ENCODE results near the gene KDM1B. TPM values are rescaled to one million over a fixed set of nuclear protein-coding genes. Genes with fewer than 3 reads are reported as not detected.
A peak's percentile ranks its signal among the peaks of the same experiment; 100 is the strongest.

The KDM1B gene, protein sequence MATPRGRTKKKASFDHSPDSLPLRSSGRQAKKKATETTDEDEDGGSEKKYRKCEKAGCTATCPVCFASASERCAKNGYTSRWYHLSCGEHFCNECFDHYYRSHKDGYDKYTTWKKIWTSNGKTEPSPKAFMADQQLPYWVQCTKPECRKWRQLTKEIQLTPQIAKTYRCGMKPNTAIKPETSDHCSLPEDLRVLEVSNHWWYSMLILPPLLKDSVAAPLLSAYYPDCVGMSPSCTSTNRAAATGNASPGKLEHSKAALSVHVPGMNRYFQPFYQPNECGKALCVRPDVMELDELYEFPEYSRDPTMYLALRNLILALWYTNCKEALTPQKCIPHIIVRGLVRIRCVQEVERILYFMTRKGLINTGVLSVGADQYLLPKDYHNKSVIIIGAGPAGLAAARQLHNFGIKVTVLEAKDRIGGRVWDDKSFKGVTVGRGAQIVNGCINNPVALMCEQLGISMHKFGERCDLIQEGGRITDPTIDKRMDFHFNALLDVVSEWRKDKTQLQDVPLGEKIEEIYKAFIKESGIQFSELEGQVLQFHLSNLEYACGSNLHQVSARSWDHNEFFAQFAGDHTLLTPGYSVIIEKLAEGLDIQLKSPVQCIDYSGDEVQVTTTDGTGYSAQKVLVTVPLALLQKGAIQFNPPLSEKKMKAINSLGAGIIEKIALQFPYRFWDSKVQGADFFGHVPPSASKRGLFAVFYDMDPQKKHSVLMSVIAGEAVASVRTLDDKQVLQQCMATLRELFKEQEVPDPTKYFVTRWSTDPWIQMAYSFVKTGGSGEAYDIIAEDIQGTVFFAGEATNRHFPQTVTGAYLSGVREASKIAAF
- polyA plus RNA-seq (2012; ENCODE audit: insufficient read depth, insufficient read length): 29.5 TPM

DNA sequence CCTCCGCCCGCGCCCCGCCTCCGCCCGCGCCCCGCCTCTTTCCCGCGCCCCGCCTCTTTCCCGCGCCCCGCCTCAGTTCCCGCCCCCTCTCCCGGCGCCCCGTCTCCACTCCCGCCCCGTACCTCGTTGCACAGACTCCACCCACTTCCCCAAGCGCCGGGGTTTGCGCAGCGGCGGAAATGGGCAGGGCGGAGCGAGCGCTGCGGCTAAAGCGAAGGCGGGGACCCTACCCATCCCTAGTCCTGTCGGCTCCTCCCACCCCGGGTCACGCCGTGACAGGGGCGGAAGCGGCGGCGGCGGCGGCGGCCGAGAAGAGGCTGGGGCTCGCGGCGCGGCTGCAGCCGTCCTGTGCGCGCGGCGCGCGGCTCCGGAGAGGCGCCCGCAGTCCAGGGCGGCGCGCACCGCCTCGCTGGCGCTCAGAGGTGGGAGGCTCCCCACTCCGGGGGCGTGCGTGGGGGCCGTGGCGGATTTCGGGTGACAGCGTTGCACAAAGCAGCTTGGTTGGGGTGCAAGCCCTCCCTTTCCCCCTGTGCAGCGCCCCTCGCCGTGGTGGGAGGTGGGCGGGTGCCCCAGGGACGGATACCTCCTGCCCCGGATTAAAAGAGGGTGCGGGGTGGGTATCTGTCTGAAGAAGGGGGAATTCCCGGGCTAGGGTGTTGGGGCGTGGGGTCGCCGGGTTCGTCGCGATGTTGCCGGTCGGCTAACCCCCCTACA, at the start of gene KDM1B:
Gene KDM1B, plus strand, starts transcription at position 273 of the 714 bp plus-strand sequence. CDS start 4,474 bp downstream, outside the sequence.
- H3K4me3 ChIP-seq (ENCODE audit: low read length): peak within 1 kb of the TSS; percentile 96
- peak; percentile 94 for DNase-seq (ENCODE audit: low read depth, low spot score)

DNA sequence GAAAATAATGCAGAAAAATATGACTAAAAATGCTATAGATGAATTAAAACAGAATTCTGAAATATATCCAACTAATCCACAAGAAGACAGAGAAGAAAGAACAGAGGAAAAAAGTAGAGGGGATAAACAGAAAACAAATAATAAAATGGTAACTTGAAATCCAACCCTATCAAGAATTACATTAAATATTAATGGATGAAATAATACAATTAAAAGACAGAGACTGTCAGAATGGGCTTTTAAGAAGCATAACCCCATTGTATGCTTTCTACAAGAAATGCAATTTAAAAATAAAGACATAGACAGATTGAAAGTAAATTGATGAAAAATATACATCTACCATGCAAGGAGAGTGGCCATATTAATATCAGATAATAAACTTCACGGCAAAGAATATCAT, 48.2 kb upstream of the KDM1B start:
- no peak overlapping the region for H3K4me3 ChIP-seq (ENCODE audit: low read length)
- DNase-seq (ENCODE audit: low read depth, low spot score): no peak

DNA sequence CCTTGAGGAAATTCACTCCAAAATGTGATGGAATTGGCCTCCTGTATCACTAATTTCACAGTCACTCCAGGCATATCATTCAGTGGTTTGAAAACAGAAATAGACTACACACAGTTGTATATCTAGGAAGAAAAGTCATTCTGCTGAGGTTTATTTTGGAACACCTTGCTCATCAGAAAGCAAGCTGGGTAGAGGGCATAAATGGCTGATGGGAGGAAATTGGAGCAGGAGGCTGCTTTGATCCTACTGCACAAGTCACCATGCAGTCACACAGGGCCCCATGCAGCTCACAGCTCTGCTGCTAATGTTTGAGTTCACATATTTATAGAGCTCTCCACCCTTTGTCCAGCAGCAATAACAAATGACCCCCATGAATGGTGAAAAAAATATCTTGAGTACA, 45.1 kb upstream of the KDM1B start:
- H3K4me3 ChIP-seq (ENCODE audit: low read length): no peak overlapping the region
- DNase-seq (ENCODE audit: low read depth, low spot score): no peak

DNA sequence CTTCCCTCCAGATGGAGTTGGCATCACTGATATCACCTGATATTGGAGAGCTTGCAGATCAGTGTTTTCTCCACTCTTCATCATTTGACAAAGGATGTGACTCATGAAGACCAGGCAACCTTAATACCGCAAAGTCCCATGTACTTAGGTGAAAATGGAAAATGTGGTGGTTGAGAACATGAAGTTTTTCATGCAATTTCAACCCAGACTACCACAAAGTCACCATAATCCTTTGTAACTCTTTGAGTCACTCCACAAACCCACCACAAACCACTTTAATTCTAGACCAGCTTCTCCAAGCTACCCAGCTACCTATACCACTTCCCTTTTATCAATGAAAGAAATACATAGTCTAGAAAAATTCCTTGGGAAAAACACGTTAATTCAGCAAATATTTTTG, 39.9 kb upstream of the KDM1B start:
- peak; percentile 78 for DNase-seq (ENCODE audit: low read depth, low spot score)
- no peak overlapping the region for H3K4me3 ChIP-seq (ENCODE audit: low read length)

DNA sequence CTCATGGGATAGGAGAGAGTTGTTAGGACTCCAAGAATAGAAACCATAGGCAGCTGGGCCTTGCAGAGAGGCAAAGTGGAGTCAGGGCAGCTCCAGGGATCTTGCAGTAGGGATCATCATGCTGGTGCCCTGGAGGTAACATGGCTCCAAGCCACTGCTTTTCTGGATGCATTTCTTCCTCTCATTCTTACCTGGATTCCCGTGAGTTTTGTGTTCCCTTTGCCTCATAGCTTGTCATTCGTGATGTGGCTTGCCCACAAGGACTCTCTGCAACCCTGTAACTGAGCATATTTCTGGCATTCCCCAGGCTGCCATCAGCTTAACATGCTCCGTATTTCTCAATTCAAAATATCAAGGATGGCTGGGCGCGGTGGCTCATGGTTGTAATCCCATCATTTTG, 38.1 kb upstream of the KDM1B start:
- H3K4me3 ChIP-seq (ENCODE audit: low read length): no peak overlapping the region
- DNase-seq (ENCODE audit: low read depth, low spot score): no peak

DNA sequence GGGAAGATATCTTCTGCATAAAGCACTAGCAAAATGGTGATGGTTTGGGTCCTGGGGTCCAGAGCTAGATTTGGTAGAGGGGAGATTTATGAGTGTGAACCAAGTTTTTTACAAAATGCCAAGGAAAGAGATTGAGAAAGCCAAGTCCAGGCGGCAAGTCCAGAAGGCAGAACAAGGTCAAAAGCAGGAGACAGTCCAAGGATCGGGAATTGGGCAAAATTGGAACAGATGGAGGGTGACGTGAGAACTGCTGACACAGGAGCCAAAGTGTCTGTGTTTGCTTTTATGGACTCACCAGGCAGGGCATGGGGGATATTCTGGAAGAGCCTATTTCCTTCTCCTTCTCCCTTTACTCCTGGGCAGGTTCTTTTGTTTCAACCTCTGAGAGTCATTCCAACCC, 36.9 kb upstream of the KDM1B start:
- DNase-seq (ENCODE audit: low read depth, low spot score): no peak
- no peak overlapping the region for H3K4me3 ChIP-seq (ENCODE audit: low read length)

DNA sequence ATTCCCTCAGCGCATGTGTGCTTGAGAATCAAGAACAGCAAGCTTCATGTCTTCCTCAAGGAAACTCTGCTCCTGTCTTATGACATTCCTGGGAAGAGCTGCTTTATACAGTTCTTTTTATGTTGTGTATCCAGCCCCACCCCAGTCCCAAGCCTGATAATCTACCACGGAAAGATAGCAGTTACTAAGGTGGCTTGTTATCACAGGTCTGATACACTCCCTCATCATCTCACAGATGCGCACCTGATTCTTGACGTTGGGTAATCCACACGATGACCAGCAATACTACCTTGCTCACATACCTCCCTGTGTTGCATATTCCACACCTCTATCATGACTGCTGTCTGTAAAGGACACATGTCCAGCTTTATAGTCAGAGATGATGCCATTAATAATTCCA, 36.0 kb upstream of the KDM1B start:
- DNase-seq (ENCODE audit: low read depth, low spot score): no peak
- no peak overlapping the region for H3K4me3 ChIP-seq (ENCODE audit: low read length)

DNA sequence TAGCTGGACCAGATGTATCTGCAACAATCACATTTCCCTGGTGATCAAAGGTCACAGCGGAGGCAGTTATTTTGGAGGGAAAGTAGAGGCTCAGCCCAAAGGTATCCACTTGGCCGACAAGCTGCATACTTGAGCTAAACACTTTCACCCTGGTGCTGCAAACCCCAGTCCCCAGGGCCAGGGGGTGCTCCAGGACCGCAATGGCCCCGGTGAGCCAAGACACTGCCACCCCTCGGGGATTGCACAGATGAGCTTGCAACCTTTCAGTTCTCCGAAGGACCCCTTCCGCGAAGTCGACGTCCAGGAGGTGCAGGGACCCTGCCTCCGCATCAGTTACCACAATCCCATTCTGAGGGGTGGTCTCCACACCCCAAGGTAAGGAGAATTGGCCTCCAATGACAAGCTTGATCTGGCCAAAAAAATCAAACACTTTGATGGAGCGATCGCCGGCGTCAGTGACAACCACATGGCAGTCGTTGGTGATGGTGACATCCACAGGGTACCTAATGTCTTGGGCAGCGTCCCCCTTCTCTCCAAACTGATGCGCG, 33.6 kb upstream of the KDM1B start:
- H3K4me3 ChIP-seq (ENCODE audit: low read length): no peak overlapping the region
- DNase-seq (ENCODE audit: low read depth, low spot score): no peak

DNA sequence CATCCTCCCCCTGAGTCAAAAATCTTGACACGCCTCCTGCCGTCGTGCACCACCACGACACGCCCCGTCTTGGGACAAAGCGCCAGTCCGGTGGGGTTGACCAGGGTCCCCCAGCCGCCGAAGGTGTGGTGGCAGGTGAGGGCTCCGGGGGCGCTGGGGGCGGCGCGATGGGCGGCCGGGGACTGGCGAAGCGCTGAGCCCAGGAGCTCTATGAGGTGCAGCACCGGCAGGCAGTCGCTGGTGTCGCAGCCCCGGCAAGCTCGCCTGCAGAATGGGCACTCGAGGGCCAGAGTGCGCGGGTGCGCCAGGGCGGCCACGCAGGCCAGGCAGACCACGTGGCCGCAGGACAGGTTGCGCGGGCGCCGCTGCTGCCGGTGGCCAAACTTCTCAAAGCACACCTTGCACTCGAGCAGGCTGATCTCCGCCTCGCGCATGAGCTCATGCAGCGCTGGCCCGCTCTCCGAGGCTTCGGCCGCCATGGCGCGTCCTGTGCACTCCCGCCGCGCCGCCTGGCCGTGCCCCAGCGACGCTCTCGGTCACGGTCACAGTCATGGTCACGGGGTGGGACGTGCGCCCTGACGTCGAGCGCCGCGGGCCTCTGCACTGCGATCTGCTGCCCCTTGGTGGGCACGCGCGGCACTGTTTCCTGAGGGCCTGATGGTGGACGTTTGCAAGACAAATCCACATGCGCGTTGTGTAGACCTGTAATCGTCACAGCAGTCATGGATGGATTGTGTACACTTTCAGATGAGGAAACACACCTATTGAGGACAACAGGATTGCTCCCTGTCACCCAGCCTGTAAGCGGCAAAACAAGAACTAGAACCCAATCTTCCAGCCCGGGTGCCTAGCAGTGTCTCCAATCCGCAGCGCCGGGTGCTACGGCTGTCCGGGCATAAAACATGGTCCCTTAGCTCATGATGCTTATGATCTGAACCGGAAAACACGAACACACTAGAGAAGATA, 32.8 kb upstream of the KDM1B start, which contains the start of gene NHLRC1:
Gene NHLRC1, minus strand, starts transcription at position 550 of the 966 bp plus-strand sequence. Its CDS starts 71 bp downstream, at position 479.
- H3K4me3 ChIP-seq (ENCODE audit: low read length): no peak within 1 kb of the TSS
- no peak for DNase-seq (ENCODE audit: low read depth, low spot score)

DNA sequence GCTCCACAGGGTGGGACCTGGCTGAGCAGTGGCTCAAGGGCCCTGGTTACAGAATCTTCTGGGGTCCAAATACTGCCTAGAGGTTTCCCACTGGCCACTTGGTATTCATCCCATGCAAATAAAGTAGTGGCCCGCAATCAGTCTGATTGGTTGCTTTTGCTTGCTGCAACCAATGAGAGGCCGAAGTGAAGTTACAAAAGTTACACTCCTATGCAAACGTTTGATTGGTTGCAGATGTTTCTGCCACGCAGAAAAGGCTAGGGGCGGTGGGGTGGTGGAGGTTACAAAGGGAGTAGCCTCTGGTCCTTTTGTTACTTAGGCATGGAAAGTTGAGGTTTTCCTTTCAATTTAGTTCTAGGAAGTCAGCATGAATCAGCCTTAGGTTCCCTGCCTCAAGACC, 29.1 kb upstream of the KDM1B start:
- no peak for DNase-seq (ENCODE audit: low read depth, low spot score)
- no peak overlapping the region for H3K4me3 ChIP-seq (ENCODE audit: low read length)

DNA sequence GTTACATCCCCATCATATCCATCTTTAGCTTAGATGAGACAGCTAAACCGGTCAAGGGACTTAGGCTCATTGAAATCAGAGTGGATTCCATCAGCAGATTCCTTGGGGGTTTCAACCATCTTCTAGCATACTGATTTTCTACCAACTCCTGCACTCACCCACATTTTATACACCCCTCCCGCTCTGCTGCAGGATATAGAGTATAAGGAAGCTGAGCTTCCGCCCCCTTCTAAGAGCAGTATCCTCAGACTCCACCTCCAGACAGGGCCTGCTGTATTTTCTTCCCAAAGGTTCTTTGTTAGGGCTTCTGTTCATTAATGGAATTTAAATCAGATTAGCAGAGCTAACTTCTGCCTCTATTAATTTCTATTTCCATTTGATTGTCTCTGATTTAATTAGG, 22.9 kb upstream of the KDM1B start:
- no peak for DNase-seq (ENCODE audit: low read depth, low spot score)

DNA sequence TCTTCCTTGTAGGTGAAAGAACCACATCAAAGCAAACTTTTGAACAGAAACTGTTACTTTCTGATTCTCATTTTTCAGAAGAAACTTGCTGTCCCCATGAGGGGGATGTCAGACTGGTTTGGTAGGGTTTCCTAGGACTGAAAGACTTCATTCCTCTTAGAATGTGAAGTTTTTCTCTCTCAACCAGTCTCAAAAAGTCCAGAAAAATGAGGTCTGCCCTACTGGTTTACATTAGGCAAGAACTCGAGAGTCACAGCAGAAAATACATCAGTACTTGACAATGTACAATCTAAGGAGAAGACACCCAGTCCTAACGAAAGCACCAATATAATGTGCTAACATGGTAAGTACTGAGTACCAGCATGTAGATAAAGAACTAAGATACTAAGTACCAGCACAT, 20.1 kb upstream of the KDM1B start:
- no peak for DNase-seq (ENCODE audit: low read depth, low spot score)
- no peak overlapping the region for H3K4me3 ChIP-seq (ENCODE audit: low read length)

More for the DNA sequence above, 22.9 kb upstream of the KDM1B start:
- H3K4me3 ChIP-seq (ENCODE audit: low read length): no peak overlapping the region

DNA sequence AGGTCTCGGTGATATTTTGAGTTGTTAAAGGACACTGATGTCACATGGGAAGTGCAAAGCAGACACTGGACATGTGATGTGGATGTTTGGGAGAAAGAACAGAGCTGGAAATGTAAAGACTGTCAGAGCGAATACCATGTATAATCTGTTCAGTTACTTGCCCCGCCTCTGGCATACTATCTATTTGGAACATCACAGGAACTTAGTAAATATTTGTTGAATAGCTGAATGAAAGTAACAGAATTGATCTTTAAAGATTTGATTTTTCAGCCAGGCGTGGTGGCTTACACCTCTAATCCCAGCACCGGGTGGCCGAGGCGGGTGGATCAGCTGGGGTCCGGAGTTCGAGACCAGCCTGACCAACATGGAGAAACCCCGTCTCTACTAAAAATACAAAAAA, 19.0 kb upstream of the KDM1B start:
- DNase-seq (ENCODE audit: low read depth, low spot score): no peak
- H3K4me3 ChIP-seq (ENCODE audit: low read length): no peak overlapping the region

DNA sequence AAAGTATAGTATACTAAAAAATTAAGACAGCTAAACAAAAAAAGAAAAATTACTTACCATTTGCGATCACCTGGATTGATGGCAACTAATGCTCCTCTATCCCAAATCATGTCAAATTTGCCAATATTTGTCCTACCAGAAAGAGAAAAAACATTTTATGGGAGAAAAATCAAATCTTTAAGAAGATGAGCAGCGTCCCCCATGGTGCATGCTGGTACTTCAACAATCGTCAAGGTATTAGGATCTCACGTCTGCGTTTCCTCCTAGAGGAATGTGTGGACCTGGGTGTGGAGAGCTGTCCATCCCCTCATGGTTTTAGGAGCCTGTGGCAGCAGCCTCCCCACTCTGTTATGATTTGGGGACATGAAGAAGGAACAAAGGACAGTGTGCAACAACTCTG, 16.3 kb upstream of the KDM1B start:
- no peak overlapping the region for H3K4me3 ChIP-seq (ENCODE audit: low read length)

DNA sequence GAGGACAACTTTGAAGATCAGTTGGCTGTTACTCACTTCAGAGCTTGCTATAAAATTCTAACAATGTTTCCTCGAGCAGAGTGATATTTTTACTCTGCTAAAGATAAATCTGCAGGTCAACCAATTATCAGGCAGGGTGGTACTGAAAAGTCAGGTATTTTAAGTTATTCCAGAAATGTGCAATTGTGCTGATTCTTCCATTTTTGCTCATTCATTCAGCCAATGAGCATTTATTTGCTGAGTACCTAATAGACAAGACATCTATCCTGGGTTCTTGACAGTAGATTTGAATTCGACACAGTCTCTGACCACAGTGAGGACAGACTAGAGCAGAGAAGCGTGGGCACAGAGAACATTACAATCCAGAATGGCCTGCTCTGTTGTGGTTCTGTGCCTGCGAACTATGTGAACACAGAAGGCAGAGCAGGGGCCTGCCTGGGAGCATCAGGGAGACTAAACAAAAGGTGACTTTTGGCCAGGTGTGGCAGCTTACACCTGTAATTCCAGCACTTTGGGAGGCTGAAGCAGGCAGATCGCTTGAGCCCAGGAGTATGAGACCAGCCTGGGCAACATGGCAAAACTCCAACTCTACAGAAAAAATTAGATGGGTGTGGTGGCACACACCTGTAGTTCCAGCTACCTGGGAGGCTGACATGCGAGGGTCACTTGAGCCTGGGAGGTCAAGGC, 15.1 kb upstream of the KDM1B start:
- no peak for DNase-seq (ENCODE audit: low read depth, low spot score)
- no peak overlapping the region for H3K4me3 ChIP-seq (ENCODE audit: low read length)

More for the DNA sequence above, 16.3 kb upstream of the KDM1B start:
- DNase-seq (ENCODE audit: low read depth, low spot score): no peak

DNA sequence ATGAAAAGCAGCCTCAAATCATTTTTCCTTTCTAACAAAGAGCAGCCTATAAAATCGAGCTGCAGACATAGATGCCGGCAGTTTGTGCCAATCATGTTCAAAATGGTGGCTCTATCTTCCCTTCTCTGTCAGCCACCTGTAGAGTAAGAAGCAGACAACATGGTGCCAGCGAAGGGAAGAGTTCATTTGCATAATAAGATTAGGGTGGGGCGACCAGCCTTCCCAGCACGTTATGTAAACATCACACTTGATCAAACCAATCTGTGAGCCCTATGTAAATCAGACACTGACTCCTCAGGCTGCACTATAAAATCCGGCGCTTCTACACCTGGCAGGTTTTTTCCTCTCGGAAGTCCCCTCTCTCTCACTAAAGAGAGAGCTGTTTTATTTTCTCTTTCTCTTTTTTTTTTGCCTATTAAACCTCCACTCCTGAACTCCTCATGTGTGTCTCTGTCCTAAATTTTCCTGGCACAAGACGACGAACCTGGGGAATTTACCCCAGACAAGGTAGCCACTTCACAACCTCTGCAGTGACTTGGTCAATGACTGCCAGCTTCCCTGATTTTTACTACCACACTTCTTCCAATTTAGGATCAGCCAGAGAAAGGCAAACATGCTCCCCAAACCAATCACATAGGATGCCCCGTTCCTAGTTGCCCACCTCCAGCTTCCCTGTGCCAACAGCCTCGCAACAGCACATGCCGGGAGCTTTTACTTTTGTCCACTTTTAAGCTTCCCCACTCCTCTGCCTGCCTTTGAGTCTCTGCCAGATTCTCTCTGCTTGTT, 13.2 kb upstream of the KDM1B start:
- no peak for DNase-seq (ENCODE audit: low read depth, low spot score)
- H3K4me3 ChIP-seq (ENCODE audit: low read length): no peak overlapping the region

DNA sequence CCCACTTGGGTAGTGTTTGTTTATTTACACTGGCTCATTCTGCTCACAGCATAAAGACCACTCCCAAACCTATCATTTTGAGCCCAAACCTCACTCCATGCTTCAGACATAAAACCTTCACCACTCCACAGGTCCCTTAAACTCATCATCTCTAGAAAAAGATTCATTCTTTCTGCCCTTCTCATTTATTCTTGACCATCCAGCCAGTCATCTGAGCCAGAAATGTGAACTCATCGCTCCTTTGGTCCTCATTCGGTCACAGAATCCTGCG, 12.7 kb upstream of the KDM1B start:
- no peak overlapping the region for H3K4me3 ChIP-seq (ENCODE audit: low read length)
- no peak for DNase-seq (ENCODE audit: low read depth, low spot score)
